Measurements from ENCODE around the gene RPS6KA2. TPM values are rescaled to one million over a fixed set of nuclear protein-coding genes. Genes with fewer than 3 reads are reported as not detected.

RPS6KA2 gene
- total and polyA plus RNA-seq, 2 experiments from 2014 or later = 12.5 to 25.3 TPM

DNA sequence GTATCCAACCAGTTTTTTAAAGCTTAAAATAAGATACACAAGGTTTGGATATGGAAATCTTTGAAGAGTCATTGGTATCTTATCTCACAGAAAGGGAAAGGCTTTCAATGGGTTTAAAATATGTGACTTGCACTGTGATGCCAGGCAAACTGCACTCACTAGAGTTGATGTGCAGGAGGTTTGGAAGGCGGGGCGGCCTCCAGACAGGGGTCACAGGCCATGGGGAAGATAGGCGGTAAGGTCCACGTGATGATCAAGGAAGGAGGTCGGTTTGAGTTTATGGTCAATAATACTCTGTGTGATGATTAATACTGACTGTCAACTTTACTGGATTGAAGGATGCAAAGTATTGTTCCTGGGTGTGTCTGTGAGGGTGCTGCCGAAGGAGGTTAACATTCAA is 31.1 kb downstream of the RPS6KA2 start:
- Histone ChIP-seq H3K36me3 (ENCODE audit: insufficient read depth) (no peaks in the 10 kb centered on the region), H3K4me2 (no peak overlapping the region), H3K4me1 (ENCODE audit: insufficient read depth) (peaks cover 9% of the 10 kb centered on the region), H3K27me3 (ENCODE audit: insufficient read depth) (no peaks in the 10 kb centered on the region), H3K27ac (ENCODE audit: low read depth) (no peak overlapping the region), H3F3A (replicated peaks; ENCODE audit: low read depth) (no peaks in the 10 kb centered on the region), H3K4me3 (no peak overlapping the region), H3K79me2 (replicated peaks; ENCODE audit: insufficient read depth) (peaks cover 75% of the 10 kb centered on the region), H4K20me1 (replicated peaks; ENCODE audit: insufficient read depth) (peaks cover 24% of the 10 kb centered on the region), H3K9me2 (ENCODE audit: insufficient read depth) (no peaks in the 10 kb centered on the region), H2AFZ (no peak overlapping the region)
- H3K9me3 Mint-ChIP-seq = no peaks in the 10 kb centered on the region; the same call in 2 of the 3 replicates
- H3K4me3 Mint-ChIP-seq = no peak overlapping the region
- H3K4me1 Mint-ChIP-seq = peaks cover 42% of the 10 kb centered on the region
- peaks cover 5% of the 10 kb centered on the region for H3K27me3 Mint-ChIP-seq (ENCODE audit: insufficient read depth, low read depth, poor library complexity)
- ATAC-seq = no peak
- DNase-seq (ENCODE audit: low spot score) = no peak
- TF ChIP-seq, protein P1, sequence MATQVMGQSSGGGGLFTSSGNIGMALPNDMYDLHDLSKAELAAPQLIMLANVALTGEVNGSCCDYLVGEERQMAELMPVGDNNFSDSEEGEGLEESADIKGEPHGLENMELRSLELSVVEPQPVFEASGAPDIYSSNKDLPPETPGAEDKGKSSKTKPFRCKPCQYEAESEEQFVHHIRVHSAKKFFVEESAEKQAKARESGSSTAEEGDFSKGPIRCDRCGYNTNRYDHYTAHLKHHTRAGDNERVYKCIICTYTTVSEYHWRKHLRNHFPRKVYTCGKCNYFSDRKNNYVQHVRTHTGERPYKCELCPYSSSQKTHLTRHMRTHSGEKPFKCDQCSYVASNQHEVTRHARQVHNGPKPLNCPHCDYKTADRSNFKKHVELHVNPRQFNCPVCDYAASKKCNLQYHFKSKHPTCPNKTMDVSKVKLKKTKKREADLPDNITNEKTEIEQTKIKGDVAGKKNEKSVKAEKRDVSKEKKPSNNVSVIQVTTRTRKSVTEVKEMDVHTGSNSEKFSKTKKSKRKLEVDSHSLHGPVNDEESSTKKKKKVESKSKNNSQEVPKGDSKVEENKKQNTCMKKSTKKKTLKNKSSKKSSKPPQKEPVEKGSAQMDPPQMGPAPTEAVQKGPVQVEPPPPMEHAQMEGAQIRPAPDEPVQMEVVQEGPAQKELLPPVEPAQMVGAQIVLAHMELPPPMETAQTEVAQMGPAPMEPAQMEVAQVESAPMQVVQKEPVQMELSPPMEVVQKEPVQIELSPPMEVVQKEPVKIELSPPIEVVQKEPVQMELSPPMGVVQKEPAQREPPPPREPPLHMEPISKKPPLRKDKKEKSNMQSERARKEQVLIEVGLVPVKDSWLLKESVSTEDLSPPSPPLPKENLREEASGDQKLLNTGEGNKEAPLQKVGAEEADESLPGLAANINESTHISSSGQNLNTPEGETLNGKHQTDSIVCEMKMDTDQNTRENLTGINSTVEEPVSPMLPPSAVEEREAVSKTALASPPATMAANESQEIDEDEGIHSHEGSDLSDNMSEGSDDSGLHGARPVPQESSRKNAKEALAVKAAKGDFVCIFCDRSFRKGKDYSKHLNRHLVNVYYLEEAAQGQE (IDR thresholded peaks at IDR 0.05; ENCODE audit: unreplicated experiment) = no peak
- TF ChIP-seq, protein P2, sequence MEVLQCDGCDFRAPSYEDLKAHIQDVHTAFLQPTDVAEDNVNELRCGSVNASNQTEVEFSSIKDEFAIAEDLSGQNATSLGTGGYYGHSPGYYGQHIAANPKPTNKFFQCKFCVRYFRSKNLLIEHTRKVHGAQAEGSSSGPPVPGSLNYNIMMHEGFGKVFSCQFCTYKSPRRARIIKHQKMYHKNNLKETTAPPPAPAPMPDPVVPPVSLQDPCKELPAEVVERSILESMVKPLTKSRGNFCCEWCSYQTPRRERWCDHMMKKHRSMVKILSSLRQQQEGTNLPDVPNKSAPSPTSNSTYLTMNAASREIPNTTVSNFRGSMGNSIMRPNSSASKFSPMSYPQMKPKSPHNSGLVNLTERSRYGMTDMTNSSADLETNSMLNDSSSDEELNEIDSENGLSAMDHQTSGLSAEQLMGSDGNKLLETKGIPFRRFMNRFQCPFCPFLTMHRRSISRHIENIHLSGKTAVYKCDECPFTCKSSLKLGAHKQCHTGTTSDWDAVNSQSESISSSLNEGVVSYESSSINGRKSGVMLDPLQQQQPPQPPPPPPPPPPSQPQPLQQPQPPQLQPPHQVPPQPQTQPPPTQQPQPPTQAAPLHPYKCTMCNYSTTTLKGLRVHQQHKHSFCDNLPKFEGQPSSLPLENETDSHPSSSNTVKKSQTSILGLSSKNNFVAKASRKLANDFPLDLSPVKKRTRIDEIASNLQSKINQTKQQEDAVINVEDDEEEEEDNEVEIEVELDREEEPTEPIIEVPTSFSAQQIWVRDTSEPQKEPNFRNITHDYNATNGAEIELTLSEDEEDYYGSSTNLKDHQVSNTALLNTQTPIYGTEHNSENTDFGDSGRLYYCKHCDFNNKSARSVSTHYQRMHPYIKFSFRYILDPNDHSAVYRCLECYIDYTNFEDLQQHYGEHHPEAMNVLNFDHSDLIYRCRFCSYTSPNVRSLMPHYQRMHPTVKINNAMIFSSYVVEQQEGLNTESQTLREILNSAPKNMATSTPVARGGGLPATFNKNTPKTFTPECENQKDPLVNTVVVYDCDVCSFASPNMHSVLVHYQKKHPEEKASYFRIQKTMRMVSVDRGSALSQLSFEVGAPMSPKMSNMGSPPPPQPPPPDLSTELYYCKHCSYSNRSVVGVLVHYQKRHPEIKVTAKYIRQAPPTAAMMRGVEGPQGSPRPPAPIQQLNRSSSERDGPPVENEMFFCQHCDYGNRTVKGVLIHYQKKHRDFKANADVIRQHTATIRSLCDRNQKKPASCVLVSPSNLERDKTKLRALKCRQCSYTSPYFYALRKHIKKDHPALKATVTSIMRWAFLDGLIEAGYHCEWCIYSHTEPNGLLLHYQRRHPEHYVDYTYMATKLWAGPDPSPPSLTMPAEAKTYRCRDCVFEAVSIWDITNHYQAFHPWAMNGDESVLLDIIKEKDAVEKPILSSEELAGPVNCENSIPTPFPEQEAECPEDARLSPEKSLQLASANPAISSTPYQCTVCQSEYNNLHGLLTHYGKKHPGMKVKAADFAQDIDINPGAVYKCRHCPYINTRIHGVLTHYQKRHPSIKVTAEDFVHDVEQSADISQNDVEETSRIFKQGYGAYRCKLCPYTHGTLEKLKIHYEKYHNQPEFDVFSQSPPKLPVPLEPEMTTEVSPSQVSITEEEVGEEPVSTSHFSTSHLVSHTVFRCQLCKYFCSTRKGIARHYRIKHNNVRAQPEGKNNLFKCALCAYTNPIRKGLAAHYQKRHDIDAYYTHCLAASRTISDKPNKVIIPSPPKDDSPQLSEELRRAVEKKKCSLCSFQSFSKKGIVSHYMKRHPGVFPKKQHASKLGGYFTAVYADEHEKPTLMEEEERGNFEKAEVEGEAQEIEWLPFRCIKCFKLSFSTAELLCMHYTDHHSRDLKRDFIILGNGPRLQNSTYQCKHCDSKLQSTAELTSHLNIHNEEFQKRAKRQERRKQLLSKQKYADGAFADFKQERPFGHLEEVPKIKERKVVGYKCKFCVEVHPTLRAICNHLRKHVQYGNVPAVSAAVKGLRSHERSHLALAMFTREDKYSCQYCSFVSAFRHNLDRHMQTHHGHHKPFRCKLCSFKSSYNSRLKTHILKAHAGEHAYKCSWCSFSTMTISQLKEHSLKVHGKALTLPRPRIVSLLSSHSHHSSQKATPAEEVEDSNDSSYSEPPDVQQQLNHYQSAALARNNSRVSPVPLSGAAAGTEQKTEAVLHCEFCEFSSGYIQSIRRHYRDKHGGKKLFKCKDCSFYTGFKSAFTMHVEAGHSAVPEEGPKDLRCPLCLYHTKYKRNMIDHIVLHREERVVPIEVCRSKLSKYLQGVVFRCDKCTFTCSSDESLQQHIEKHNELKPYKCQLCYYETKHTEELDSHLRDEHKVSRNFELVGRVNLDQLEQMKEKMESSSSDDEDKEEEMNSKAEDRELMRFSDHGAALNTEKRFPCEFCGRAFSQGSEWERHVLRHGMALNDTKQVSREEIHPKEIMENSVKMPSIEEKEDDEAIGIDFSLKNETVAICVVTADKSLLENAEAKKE (CRISPR knock-in tag; IDR thresholded peaks at IDR 0.05) = no peak
- TF ChIP-seq STAT1 (IDR thresholded peaks at IDR 0.05; ENCODE audit: unreplicated experiment) (no peak), NANOG (IDR thresholded peaks at IDR 0.05; ENCODE audit: borderline replicate concordance) (no peak), ZNF114 (CRISPR knock-in tag; IDR thresholded peaks at IDR 0.05) (no peak), JUNB (IDR thresholded peaks at IDR 0.05; ENCODE audit: unreplicated experiment) (no peak), ZNF331 (CRISPR knock-in tag; IDR thresholded peaks at IDR 0.05; ENCODE audit: low read depth) (no peak), POLR2AphosphoS5 (IDR thresholded peaks at IDR 0.05; ENCODE audit: low read depth) (no peak)
- TF ChIP-seq, protein P3, sequence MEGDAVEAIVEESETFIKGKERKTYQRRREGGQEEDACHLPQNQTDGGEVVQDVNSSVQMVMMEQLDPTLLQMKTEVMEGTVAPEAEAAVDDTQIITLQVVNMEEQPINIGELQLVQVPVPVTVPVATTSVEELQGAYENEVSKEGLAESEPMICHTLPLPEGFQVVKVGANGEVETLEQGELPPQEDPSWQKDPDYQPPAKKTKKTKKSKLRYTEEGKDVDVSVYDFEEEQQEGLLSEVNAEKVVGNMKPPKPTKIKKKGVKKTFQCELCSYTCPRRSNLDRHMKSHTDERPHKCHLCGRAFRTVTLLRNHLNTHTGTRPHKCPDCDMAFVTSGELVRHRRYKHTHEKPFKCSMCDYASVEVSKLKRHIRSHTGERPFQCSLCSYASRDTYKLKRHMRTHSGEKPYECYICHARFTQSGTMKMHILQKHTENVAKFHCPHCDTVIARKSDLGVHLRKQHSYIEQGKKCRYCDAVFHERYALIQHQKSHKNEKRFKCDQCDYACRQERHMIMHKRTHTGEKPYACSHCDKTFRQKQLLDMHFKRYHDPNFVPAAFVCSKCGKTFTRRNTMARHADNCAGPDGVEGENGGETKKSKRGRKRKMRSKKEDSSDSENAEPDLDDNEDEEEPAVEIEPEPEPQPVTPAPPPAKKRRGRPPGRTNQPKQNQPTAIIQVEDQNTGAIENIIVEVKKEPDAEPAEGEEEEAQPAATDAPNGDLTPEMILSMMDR (conservative IDR thresholded peaks at IDR 0.05; ENCODE audit: low read depth in 2 of 2) = no peak
- TF ChIP-seq, protein P4, sequence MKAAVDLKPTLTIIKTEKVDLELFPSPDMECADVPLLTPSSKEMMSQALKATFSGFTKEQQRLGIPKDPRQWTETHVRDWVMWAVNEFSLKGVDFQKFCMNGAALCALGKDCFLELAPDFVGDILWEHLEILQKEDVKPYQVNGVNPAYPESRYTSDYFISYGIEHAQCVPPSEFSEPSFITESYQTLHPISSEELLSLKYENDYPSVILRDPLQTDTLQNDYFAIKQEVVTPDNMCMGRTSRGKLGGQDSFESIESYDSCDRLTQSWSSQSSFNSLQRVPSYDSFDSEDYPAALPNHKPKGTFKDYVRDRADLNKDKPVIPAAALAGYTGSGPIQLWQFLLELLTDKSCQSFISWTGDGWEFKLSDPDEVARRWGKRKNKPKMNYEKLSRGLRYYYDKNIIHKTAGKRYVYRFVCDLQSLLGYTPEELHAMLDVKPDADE (IDR thresholded peaks at IDR 0.05) = no peak
- peaks cover 3% of the 10 kb centered on the region; the same call in 2 of the 3 replicates for H3K36me3 Mint-ChIP-seq (ENCODE audit: low read depth)
- H3K27ac Mint-ChIP-seq = no peak overlapping the region
